ENCODE results near the gene TMEM44. TPM values are rescaled to one million over a fixed set of nuclear protein-coding genes. Genes with fewer than 3 reads are reported as not detected.
"Not testable (repeated sequence)": the region's sequence is repeated elsewhere in the genome, so short reads cannot be mapped to it uniquely, and the experiment has no call there.

Gene TMEM44
- total RNA-seq, 1 donor from 2014 or later, result 29.9 TPM

GRCh38 chr3:194545538-194545937 is 87.7 kb downstream of the TMEM44 start:
- intact Hi-C loops (cut with DNase I); ATAC-seq; DNase-seq (ENCODE audit: low spot score): not testable (repeated sequence)

GRCh38 chr3:194543550-194543949 is 89.7 kb downstream of the TMEM44 start:
- DNase-seq (ENCODE audit: low spot score) (no peak), ATAC-seq (no peak)
- intact Hi-C loops (cut with DNase I), result no loop called here

GRCh38 chr3:194541483-194541882 is 91.7 kb downstream of the TMEM44 start:
- intact Hi-C loops (cut with DNase I), result no loop called here
- no peak for DNase-seq (ENCODE audit: low spot score)
- ATAC-seq, result no peak

- intact Hi-C loops (cut with DNase I), result no loop called here
- peak; percentile 56 for ATAC-seq
Observed at GRCh38 chr3:194540274-194540905, 92.8 kb downstream of the TMEM44 start.

GRCh38 chr3:194539498-194539897 is 93.7 kb downstream of the TMEM44 start:
- no peak for DNase-seq (ENCODE audit: low spot score)
- intact Hi-C loops (cut with DNase I), result no loop called here

More at GRCh38 chr3:194540274-194540905, 92.8 kb downstream of the TMEM44 start:
- DNase-seq (ENCODE audit: low spot score), result peak; percentile 64

GRCh38 chr3:194537732-194538247 is 95.4 kb downstream of the TMEM44 start:
- intact Hi-C loops (cut with DNase I), result no loop called here
- ATAC-seq (no peak), DNase-seq (ENCODE audit: low spot score) (no peak)

More at GRCh38 chr3:194539498-194539897, 93.7 kb downstream of the TMEM44 start:
- no peak for ATAC-seq

Other genes starting within 250 kb of the TMEM44 start
- gene GP5, start 234.2 kb downstream of the TMEM44 start, total RNA-seq, result 0.09 TPM
- 124 TPM for gene ATP13A3, start 146.4 kb downstream of the TMEM44 start, total RNA-seq
- 33.8 TPM for gene LSG1, start 38.8 kb upstream of the TMEM44 start, total RNA-seq
- gene FAM43A, start 52.5 kb upstream of the TMEM44 start, total RNA-seq, result 39.9 TPM